GM19468 (cell line): ENCODE data around the gene TRIOBP.

Experiments
- ATAC-seq: cut with Tn5 transposase; IDR thresholded peaks from one replicate; pipeline ENCODE4 v1.9.1; 2021; ENCODE audit warnings: mild to moderate bottlenecking, moderate library complexity, moderate number of reproducible peaks; ENCODE audit not compliant: unreplicated experiment; ENCODE audit errors: extremely low read depth

The TRIOBP gene

DNA sequence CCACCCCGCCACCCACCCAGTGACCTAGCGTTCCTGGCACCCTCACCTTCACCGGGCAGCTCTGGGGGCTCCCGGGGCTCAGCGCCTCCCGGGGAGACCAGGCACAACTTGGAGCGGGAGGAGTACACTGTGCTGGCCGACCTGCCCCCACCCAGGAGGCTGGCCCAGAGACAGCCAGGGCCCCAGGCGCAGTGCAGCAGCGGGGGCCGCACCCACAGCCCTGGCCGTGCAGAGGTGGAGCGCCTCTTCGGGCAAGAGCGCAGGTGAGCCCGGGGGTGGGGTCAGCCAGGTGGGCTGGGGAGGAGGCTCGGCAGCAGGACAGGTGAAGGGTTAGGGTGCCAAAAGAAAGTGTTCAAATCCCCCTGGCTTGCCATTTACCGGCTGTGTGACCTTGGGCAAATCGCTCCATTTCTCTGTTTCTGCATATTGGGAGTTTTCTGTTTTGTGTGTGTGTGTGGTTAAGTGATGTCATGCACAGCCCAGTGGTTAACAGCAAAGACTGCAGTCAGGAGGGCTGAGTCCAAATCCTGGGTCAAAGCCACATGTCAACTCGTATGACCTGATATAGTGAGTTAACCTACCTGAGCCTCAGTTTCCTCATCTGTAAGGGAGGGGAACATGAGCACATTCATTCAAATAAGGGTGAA, 29.5 kb downstream of the TRIOBP start:
- ATAC-seq = no peak

GRCh38 chr22:37728620-37729019, 31.8 kb downstream of the TRIOBP start:
- ATAC-seq = no peak

DNA sequence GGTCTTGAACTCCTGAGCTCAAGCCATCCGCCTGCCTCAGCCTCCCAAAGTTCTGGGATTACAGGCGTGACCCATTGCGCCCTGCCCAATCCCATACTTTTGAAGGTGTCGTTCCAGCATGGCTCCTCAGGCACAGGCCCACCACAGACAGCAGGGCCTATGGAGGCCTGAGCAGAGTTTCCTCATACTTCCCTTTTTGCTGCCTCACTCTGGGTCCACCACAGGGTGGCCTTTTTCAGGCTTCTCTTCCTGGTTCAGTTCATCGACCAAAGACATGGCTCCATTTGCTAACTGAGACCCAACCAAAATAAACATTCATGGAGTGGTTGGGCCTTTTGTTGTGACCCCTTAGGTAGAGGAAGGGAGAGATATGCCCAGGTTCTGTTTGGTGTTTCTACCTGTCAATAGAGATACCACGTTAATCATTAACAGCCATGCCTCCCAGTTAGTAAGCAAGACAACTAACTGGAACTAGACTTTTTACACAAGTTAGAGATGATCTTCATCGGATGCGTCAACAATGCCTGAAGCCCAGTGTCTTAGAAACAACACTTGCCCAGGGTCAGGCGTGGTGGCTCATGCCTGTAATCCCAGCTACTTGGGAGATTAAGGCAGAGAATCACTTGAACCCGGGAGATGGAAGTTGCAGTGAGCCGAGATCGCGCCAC, 35.1 kb downstream of the TRIOBP start:
- no peak for ATAC-seq

GRCh38 chr22:37732699-37733607, 36.1 kb downstream of the TRIOBP start:
- ATAC-seq = no peak

- no peak for ATAC-seq
Measured at GRCh38 chr22:37733625-37734401, 37.0 kb downstream of the TRIOBP start.

DNA sequence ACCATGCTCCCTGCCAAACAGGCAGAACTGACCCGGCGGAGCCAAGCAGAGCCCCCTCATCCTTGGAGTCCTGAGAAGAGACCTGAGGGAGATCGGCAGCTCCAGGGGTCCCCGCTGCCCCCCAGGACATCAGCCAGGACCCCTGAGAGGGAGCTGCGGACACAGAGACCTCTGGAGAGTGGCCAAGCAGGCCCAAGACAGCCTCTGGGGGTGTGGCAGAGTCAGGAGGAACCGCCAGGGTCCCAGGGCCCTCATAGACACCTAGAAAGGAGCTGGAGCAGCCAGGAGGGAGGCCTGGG, 37.5 kb downstream of the TRIOBP start:
- no peak for ATAC-seq

- ATAC-seq = no peak
Measured at GRCh38 chr22:37734964-37735451, 38.2 kb downstream of the TRIOBP start.

DNA sequence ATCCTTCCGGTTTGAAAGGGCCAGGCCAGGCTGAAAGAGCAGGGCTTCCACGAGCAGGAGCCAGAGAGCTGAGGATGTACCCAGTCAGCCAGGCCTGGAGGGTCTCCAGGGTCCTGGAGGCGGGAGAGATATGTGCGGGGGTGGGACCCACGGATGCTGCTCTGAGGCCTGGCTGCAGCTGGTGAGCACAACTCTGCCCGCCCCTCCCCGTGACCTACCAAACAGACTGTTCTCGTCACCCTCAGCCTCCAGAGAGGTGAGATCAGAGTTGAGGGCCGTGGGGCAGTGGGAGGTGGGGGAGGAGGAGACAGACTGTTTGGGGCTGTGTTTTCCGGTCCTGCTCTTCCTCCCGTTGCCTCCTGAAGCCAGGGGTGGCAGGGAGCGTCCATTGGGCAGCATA, 42.2 kb downstream of the TRIOBP start:
- no peak for ATAC-seq

- no peak for ATAC-seq
Measured at GRCh38 chr22:37739611-37740049, 42.8 kb downstream of the TRIOBP start.

GRCh38 chr22:37740455-37741311, 43.8 kb downstream of the TRIOBP start:
- ATAC-seq = no peak

GRCh38 chr22:37741312-37741795, 44.5 kb downstream of the TRIOBP start:
- ATAC-seq = no peak

DNA sequence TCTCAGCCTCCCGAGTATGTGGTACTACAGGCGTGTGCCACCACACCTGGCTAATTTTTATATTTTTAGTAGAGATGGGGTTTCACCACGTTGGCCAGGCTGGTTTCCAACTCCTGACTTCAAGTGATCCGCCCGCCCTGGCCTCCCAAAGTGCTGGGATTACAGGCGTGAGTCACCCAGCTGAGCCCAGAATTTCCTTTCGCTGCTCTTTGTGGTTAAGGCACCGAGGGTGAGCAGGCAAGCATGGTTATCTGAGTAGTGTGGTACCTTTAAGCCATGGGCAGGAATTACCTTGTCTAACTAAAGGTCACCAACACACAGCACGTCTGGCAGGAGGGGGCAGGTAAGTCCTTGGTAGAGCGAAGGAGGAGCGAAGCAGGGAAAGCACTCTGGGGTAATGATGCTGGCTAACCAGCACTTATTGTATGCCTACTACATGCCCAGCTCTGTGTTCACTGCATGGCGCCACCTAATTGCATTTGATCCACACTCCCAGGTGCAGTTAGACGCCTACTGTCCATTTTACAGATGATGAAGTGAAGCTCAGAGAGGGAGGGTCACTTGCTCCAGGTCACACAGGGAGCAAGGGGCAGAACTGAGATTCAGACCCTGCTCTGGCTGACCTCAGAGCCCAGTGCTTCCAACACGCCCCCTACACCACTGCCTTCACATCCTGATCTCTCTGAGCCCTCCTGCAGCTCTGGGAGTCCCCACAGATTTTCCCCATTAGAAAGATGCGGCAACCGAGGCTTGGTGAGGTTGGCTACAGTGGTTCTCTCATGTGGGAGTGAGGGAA, 45.7 kb downstream of the TRIOBP start:
- ATAC-seq = no peak

- ATAC-seq = no peak
Measured at GRCh38 chr22:37744589-37744988, 47.7 kb downstream of the TRIOBP start.

DNA sequence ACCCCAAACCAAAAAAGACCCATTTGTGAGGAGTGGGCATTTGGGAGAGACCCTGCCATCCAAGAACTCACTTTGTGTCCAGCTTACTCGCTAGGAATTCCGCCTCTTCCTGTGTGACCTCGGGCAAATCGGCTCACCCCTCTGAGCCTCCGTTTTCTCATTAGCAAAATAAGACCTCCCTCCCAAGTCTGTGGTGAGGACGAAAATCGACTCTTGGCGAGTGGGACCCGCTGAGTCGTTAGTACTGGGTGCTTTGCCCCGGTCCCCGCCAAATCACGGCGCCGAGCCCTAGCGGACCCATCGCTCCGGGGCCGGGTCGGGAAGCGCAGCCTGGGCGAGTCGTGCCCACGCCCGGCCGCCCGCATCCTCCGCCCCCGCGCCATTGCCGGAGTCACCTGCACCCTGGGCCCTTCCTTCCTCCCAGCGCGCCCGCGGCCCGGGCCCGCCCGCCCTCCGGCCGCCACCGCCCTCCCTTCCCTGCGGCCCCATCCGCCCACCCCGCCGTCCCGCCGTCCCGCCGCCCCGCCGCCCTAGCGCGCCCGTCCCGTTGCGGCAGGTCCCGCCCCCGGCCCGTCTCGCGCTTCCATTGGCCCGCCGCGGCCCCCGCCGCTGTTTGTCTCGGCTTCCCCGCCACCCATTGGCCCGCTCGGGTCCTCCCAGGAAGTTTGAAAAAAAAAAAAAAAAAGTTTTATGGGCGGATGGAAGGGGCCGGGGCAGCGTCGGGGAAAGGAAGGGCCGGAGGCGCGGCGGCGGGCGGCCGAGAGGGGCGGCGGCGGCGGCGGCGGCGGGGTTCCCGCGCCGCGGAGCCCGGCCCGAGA, 48.9 kb downstream of the TRIOBP start:
- peak; percentile 13 for ATAC-seq

- ATAC-seq = no peak
Measured at GRCh38 chr22:37746366-37747079, 49.7 kb downstream of the TRIOBP start.

DNA sequence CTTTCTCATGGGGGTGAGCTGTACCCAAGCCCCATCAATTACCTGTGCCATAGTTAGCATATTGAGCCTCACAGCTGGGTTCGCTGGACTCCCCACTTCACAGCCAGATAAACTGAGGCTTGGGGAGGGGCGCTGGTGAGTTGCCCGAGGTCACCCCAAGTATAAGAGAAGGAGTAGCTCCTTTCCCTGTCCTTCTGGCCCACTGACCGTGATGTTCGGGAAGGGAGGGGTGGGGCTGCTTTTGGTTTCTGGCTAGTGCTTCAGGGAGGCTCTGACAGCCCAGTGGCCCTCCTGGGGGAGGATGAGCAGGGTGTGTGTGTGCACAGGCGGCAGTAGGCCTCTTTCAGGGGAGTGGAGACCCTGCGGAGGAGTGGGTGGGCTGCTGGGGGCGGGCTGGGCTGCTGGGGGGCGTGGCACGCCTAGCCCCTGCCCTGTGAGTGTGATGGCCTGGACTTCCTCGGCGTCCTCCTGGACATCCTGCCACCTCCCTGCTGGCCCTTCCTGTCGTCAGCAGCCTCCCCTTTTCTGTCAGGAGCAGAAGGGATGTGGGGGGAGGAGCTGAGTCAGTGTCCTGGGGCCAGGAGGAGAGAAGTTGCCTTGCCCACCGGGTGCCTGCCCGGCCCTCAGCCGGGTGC, 50.3 kb downstream of the TRIOBP start:
- no peak for ATAC-seq

- ATAC-seq = no peak
Measured at GRCh38 chr22:37747715-37748100, 50.9 kb downstream of the TRIOBP start.
